ENCODE data around the gene EPHA1.

GRCh38 chr7:143429770-143430698 is 21.4 kb upstream of the EPHA1 start:
- no peak for TF ChIP-seq CTCF (IDR thresholded peaks at IDR 0.05)
- TF ChIP-seq POLR2A (IDR thresholded peaks at IDR 0.05), result no peak
